A673 (cell line): Measurements from ENCODE around the gene SLC25A53. TPM values are rescaled to one million over a fixed set of nuclear protein-coding genes. Genes with fewer than 3 reads are reported as not detected.

Source experiments
- BruUV-seq: library from RNA; stranded (reverse); fragments of 400-500 nt; replicated peaks from 2 replicates; lab custom pipeline; 2021; lab: Mats Ljungman, UMichigan
- CTCF ChIA-PET: fragments of 300-600 bp; sonication (Branson Sonifier 250); formaldehyde crosslinking; loops from one replicate; lab custom pipeline; 2022; ENCODE audit warnings: antibody characterized with exemption; lab: Charles Lee
- POLR2A ChIA-PET: fragments of 300-600 bp; sonication (Branson Sonifier 250); formaldehyde crosslinking; loops from one replicate; lab custom pipeline; 2022; ENCODE audit warnings: antibody characterized with exemption; ENCODE audit not compliant: low non-redundant PET; lab: Charles Lee
- DNase-seq: peaks from one replicate; pipeline ENCODE4 v3.0.0-alpha.2; 2015; ENCODE audit warnings: low spot score
- H3K27ac ChIP-seq: fragments of 200-600 bp; sonication (generic); 2 replicates; pipeline ENCODE4 v1.5.1; 2016; ENCODE audit warnings: mixed run types, low read depth, mild to moderate bottlenecking, mixed read lengths, antibody characterized with exemption, low read length; ENCODE audit not compliant: poor library complexity, severe bottlenecking
- H3K27me3 ChIP-seq: fragments of 200-600 bp; sonication (generic); replicated peaks from 2 replicates; pipeline ENCODE4 v1.6.1; 2017; ENCODE audit warnings: mixed run types, low read depth, mild to moderate bottlenecking, mixed read lengths, antibody characterized with exemption, low read length; ENCODE audit not compliant: insufficient read depth, poor library complexity
- H3K36me3 ChIP-seq: fragments of 200-600 bp; sonication (generic); 2 replicates; pipeline ENCODE4 v1.6.1; 2016; ENCODE audit warnings: mixed run types, mild to moderate bottlenecking, mixed read lengths, antibody characterized with exemption, low read length; ENCODE audit not compliant: insufficient read depth, poor library complexity, severe bottlenecking
- H3K4me1 ChIP-seq: fragments of 200-600 bp; sonication (generic); 2 replicates; pipeline ENCODE4 v1.6.1; 2017; ENCODE audit warnings: mixed run types, mild to moderate bottlenecking, mixed read lengths, antibody characterized with exemption, low read length; ENCODE audit not compliant: insufficient read depth, poor library complexity, severe bottlenecking
- H3K4me3 ChIP-seq: fragments of 200-600 bp; sonication (generic); 2 replicates; pipeline ENCODE4 v1.5.1; 2016; ENCODE audit warnings: low read depth, mixed run types, mild to moderate bottlenecking, mixed read lengths, low read length; ENCODE audit not compliant: poor library complexity, severe bottlenecking
- H3K9me3 ChIP-seq: fragments of 200-600 bp; sonication (generic); 2 replicates; pipeline ENCODE4 v1.6.1; 2016; ENCODE audit warnings: mixed run types, low read depth, mild to moderate bottlenecking, mixed read lengths, antibody characterized with exemption, low read length; ENCODE audit not compliant: poor library complexity, severe bottlenecking
- EZH2 ChIP-seq: fragments of 200-600 bp; sonication (generic); IDR thresholded peaks from 2 replicates; pipeline ENCODE4 v1.6.1; 2017; ENCODE audit warnings: borderline replicate concordance, low read depth, mild to moderate bottlenecking, mixed read lengths, antibody characterized with exemption, low read length; ENCODE audit not compliant: poor library complexity, severe bottlenecking
- intact Hi-C: fragments of 100-400 bp; cut with micrococcal nuclease; formaldehyde crosslinking; loops from one replicate; pipeline ENCODE4 v1.10.0; 2022; ENCODE audit not compliant: unreplicated experiment
- total RNA-seq: library from RNA; stranded (reverse); gene quantifications from 2 replicates; pipeline ENCODE4 v1.2.3, GENCODE V29; 2021
- TF ChIP-seq, protein P1 (sequence below): fragments of 300-800, 200-600 bp; sonication (generic); conservative IDR thresholded peaks from 2 replicates; pipeline ENCODE4 v1.5.1; 2017; ENCODE audit warnings: low read depth, mild to moderate bottlenecking, antibody characterized with exemption, low read length, moderate library complexity, mixed read lengths

The SLC25A53 gene
- total RNA-seq, 1 experiment from 2014 or later = 3.4 TPM

- ChIA-PET POLR2A (no interaction called here), CTCF (no interaction called here)
- Histone ChIP-seq H3K27me3 (no peaks in the 10 kb centered on the region), H3K9me3 (no peaks in the 10 kb centered on the region), H3K4me1 (no peaks in the 10 kb centered on the region), H3K27ac (no peak overlapping the region), H3K36me3 (no peaks in the 10 kb centered on the region), H3K4me3 (no peak overlapping the region)
- no TSS peak for BruUV-seq
- DNase-seq = no peak
- TF ChIP-seq, protein P1, sequence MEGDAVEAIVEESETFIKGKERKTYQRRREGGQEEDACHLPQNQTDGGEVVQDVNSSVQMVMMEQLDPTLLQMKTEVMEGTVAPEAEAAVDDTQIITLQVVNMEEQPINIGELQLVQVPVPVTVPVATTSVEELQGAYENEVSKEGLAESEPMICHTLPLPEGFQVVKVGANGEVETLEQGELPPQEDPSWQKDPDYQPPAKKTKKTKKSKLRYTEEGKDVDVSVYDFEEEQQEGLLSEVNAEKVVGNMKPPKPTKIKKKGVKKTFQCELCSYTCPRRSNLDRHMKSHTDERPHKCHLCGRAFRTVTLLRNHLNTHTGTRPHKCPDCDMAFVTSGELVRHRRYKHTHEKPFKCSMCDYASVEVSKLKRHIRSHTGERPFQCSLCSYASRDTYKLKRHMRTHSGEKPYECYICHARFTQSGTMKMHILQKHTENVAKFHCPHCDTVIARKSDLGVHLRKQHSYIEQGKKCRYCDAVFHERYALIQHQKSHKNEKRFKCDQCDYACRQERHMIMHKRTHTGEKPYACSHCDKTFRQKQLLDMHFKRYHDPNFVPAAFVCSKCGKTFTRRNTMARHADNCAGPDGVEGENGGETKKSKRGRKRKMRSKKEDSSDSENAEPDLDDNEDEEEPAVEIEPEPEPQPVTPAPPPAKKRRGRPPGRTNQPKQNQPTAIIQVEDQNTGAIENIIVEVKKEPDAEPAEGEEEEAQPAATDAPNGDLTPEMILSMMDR = no peak
- no peak for TF ChIP-seq EZH2
- intact Hi-C loops = no loop called here
Observed at GRCh38 chrX:104172788-104173187, 16.0 kb upstream of the SLC25A53 start.

DNA sequence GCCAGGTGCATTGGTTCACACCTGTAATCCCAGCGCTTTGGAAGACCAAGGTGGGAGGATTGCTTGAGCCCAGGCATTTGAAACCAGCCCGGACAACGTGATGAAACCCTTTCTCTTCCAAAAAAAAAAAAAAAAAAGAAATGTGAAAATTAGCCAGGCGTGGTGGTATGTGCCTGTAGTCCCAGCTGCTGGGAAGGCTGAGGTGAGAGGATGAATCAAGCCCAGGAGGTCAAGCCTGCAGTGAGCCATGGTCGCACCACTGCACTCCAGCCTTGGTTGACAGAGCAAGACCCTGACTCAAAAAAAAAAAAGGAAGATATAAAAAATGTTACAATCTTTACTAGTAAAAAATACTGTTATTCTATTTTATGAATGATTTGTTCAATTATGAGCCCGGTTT lies 15.3 kb upstream of the SLC25A53 start:
- ChIA-PET POLR2A (no interaction called here), CTCF (no interaction called here)
- Histone ChIP-seq H3K4me3 (no peak overlapping the region), H3K9me3 (no peaks in the 10 kb centered on the region), H3K36me3 (no peaks in the 10 kb centered on the region), H3K27me3 (no peaks in the 10 kb centered on the region), H3K27ac (no peak overlapping the region), H3K4me1 (no peaks in the 10 kb centered on the region)
- intact Hi-C loops = no loop called here
- TF ChIP-seq, protein P1 = no peak
- TF ChIP-seq EZH2 = no peak
- no TSS peak for BruUV-seq
- no peak for DNase-seq

DNA sequence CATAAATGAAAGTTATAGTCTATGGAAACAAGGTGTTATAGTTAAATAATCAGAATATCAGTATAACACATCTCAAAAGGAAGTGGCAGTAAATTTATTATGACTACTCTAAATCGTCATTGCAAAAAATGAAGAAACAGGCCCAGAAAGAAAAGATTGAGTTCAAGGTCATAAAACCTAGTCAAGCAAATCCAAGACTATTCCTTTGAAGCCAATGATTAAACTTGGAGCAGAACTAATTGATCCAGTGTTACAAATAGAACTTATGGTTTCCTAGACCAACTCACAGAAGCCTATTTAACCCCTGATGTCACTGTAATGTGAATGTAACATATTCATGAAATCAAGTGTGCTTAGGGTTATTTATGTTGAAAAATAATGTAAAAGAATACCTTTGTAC lies 11.3 kb upstream of the SLC25A53 start:
- ChIA-PET CTCF (no interaction called here), POLR2A (no interaction called here)
- H3K36me3 ChIP-seq = no peaks in the 10 kb centered on the region
- DNase-seq = no peak
- no peak overlapping the region for H3K27ac ChIP-seq
- peak overlapping the region; percentile 67 for H3K4me3 ChIP-seq
- TF ChIP-seq, protein P1 = no peak
- TF ChIP-seq EZH2 = no peak
- H3K4me1 ChIP-seq = no peaks in the 10 kb centered on the region
- no peaks in the 10 kb centered on the region for H3K27me3 ChIP-seq
- BruUV-seq = TSS peak; percentile 52
- intact Hi-C loops = no loop called here
- H3K9me3 ChIP-seq = no peaks in the 10 kb centered on the region
